Measurements from ENCODE around the gene RNF217. TPM values are rescaled to one million over a fixed set of nuclear protein-coding genes. Genes with fewer than 3 reads are reported as not detected.

RNF217 gene
- total and polyA plus RNA-seq, 10 of the 15 experiments (the other 5 are each of a cell fraction or from before 2014, with no cell fraction given), result under 0.01 to 11.7 (median 0.04) TPM; not detected in 3

DNA sequence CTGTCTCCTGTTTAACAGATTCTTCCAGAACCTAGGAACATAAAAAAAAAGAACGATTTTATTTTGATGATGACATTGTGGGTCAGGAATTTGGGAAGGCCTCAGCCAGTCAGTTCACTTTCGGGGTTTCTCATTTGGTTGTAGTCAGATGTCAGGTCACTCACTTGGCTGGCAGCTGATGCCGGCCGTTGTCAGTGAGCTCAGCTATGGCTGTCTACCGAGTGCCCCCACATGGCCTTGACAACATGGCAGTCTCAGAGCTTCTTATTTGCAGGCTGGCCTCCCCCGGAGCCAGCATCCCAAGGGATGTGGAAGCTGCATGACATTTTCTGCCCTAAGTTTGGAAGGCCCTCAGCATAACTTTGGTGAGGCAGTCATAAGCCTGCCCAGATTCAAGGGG, 11.5 kb downstream of the RNF217 start:
- no peak overlapping the region for H3K27ac ChIP-seq (ENCODE audit: control insufficient read depth, insufficient read depth)
- no peaks in the 10 kb centered on the region for H3K36me3 ChIP-seq (ENCODE audit: control insufficient read depth in 2 of 2, insufficient read depth in 2 of 2, low read length in 1 of 2)
- FAIRE-seq (no peak), DNase-seq (ENCODE audit: low read depth, low spot score) (no peak), ATAC-seq (no peak)
- H3K4me1 ChIP-seq (ENCODE audit: control insufficient read depth, insufficient read depth, low read length), result no peaks in the 10 kb centered on the region
- H3K79me2 ChIP-seq (ENCODE audit: control insufficient read depth, insufficient read depth, low read length), result no peaks in the 10 kb centered on the region
- ChIA-PET RAD21 (ENCODE audit: unreplicated experiment) (no interaction called here), CTCF (interaction anchor here (1.2 kb wide), 1 partner anchor 100 kb away, joined by 4 read pairs; no protein-coding TSS in a partner anchor), SMC1A (ENCODE audit: uncharacterized antibody, unreplicated experiment) (interaction anchor here (0.6 kb wide), 1 partner anchor 45 kb away, joined by 3 read pairs; no protein-coding TSS in a partner anchor), POLR2A (no interaction called here)
- H3K9ac ChIP-seq (ENCODE audit: control insufficient read depth, insufficient read depth, low read length), result no peak overlapping the region
- H3K9me3 ChIP-seq (replicated peaks; ENCODE audit: control insufficient read depth, insufficient read depth, low read length), result no peaks in the 10 kb centered on the region; the same call in 2 of the 3 replicates
- no TSS peak for BruUV-seq (replicated peaks)
- H3K27me3 ChIP-seq (replicated peaks in 1 of 2; ENCODE audit: control insufficient read depth in 2 of 2, insufficient read depth in 2 of 2, low read length in 1 of 2), result no peaks in the 10 kb centered on the region
- no peak overlapping the region for H3K4me2 ChIP-seq (ENCODE audit: control insufficient read depth, insufficient read depth)
- H4K20me1 ChIP-seq (ENCODE audit: control insufficient read depth, insufficient read depth), result no peaks in the 10 kb centered on the region
- H2AFZ ChIP-seq (ENCODE audit: control insufficient read depth, low read depth, low read length), result no peak overlapping the region
- in situ Hi-C loops (cut with MboI), result no loop called here
- intact Hi-C loops (cut with micrococcal nuclease; ENCODE audit: unreplicated experiment), result no loop called here
- WGBS (ENCODE audit: insufficient coverage, insufficient replicate concordance, low lambda C conversion rate, missing lambda C conversion rate), result 35% methylated on average over 6 of the region's 6 CpGs
- no peak overlapping the region for H3K4me3 ChIP-seq
- TF ChIP-seq, protein P1, sequence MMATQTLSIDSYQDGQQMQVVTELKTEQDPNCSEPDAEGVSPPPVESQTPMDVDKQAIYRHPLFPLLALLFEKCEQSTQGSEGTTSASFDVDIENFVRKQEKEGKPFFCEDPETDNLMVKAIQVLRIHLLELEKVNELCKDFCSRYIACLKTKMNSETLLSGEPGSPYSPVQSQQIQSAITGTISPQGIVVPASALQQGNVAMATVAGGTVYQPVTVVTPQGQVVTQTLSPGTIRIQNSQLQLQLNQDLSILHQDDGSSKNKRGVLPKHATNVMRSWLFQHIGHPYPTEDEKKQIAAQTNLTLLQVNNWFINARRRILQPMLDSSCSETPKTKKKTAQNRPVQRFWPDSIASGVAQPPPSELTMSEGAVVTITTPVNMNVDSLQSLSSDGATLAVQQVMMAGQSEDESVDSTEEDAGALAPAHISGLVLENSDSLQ (IDR thresholded peaks at IDR 0.05), result no peak
- TF ChIP-seq, protein P2, sequence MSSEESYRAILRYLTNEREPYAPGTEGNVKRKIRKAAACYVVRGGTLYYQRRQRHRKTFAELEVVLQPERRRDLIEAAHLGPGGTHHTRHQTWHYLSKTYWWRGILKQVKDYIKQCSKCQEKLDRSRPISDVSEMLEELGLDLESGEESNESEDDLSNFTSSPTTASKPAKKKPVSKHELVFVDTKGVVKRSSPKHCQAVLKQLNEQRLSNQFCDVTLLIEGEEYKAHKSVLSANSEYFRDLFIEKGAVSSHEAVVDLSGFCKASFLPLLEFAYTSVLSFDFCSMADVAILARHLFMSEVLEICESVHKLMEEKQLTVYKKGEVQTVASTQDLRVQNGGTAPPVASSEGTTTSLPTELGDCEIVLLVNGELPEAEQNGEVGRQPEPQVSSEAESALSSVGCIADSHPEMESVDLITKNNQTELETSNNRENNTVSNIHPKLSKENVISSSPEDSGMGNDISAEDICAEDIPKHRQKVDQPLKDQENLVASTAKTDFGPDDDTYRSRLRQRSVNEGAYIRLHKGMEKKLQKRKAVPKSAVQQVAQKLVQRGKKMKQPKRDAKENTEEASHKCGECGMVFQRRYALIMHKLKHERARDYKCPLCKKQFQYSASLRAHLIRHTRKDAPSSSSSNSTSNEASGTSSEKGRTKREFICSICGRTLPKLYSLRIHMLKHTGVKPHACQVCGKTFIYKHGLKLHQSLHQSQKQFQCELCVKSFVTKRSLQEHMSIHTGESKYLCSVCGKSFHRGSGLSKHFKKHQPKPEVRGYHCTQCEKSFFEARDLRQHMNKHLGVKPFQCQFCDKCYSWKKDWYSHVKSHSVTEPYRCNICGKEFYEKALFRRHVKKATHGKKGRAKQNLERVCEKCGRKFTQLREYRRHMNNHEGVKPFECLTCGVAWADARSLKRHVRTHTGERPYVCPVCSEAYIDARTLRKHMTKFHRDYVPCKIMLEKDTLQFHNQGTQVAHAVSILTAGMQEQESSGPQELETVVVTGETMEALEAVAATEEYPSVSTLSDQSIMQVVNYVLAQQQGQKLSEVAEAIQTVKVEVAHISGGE (CRISPR knock-in tag; IDR thresholded peaks at IDR 0.05), result no peak
- TF ChIP-seq POLR2AphosphoS5 (IDR thresholded peaks at IDR 0.05; ENCODE audit: low read length), result no peak
- TF ChIP-seq FOS (IDR thresholded peaks at IDR 0.05; ENCODE audit: borderline replicate concordance, extremely low read depth, insufficient read length), result no peak
- TF ChIP-seq CREM (IDR thresholded peaks at IDR 0.05; ENCODE audit: low read depth), result no peak
- no peak for TF ChIP-seq SKIL (IDR thresholded peaks at IDR 0.05; ENCODE audit: low read depth, poor library complexity, severe bottlenecking)
- TF ChIP-seq FOXK2 (IDR thresholded peaks at IDR 0.05), result no peak
- TF ChIP-seq SIX5 (IDR thresholded peaks at IDR 0.05; ENCODE audit: low read depth, low read length, severe bottlenecking), result no peak
- TF ChIP-seq YY1 (IDR thresholded peaks at IDR 0.05; ENCODE audit: low read depth, low read length), result no peak
- no peak for TF ChIP-seq PBX3 (IDR thresholded peaks at IDR 0.05; ENCODE audit: insufficient replicate concordance, low read depth, low read length)
- TF ChIP-seq ZNF217 (IDR thresholded peaks at IDR 0.05), result no peak
- no peak for TF ChIP-seq TARDBP (IDR thresholded peaks at IDR 0.05; ENCODE audit: borderline replicate concordance)
